Ovary (tissue), 9 donors: ENCODE results near the gene POLN. TPM values are rescaled to one million over a fixed set of nuclear protein-coding genes. Genes with fewer than 3 reads are reported as not detected.

Experiments used
- DNase-seq, 5 donors: peaks; one replicate each; pipeline ENCODE4 v3.0.0-alpha.2; 2019 to 2020
- H3K27ac ChIP-seq, 2 donors: fragments of 200-600 bp; one replicate each; pipeline versions ENCODE4 v1.5.1 to v1.8.0; 2019 to 2022
- H3K27me3 ChIP-seq: fragments of 200-600 bp; one replicate; pipeline ENCODE4 v1.8.0; 2022
- H3K36me3 ChIP-seq: fragments of 200-600 bp; sonication (generic); one replicate; pipeline ENCODE4 v1.5.1; 2019
- H3K4me1 ChIP-seq: one replicate; pipeline ENCODE4 v1.8.1; 2013; ENCODE audit warnings: mild to moderate bottlenecking, moderate library complexity; ENCODE audit not compliant: insufficient read depth
- H3K4me3 ChIP-seq: fragments of 200-600 bp; sonication (generic); one replicate; pipeline ENCODE4 v1.5.1; 2017
- H3K9me3 ChIP-seq, 2 donors: fragments of 200-600 bp in 1 of 2; sonication (generic) in 1 of 2; one replicate each; pipeline versions ENCODE4 v1.5.1 to v1.8.1; 2013 to 2019; ENCODE audit warnings: mild to moderate bottlenecking in 1 of 2, moderate library complexity in 1 of 2
- CTCF ChIP-seq, 3 donors: fragments of 450-650 bp in 2 of 3; fragments of 200-600 bp in 1 of 3; IDR thresholded peaks; one replicate each; pipeline versions ENCODE4 v1.5.1 to v1.8.0; 2016 to 2022; ENCODE audit warnings: antibody characterized with exemption in 3 of 3, mild to moderate bottlenecking in 1 of 3
- EP300 ChIP-seq: sonication (generic); formaldehyde crosslinking; IDR thresholded peaks from one replicate; pipeline ENCODE4 v1.6.1; 2017; ENCODE audit warnings: antibody characterized with exemption
- POLR2A ChIP-seq: fragments of 450-650 bp; IDR thresholded peaks from one replicate; pipeline ENCODE4 v1.6.1; 2017; ENCODE audit warnings: antibody characterized with exemption, mild to moderate bottlenecking, moderate library complexity
- WGBS, 3 donors: extraction: QIAGEN DNeasy Blood & Tissue Kit in 1 of 3; methylation state at CpG; one replicate each; pipeline versions ENCODE4 v1.1.5 to v1.1.7; 2013 to 2017; 5-methylcytosine and 5-hydroxymethylcytosine counted together
- intact Hi-C, 4 donors: fragments of 100-400 bp; cut with DNase I; formaldehyde crosslinking; loops; one replicate each; pipeline versions ENCODE4 v1.11.0 to v1.15.1; 2022 to 2023
- polyA plus RNA-seq, 2 donors: library from polyadenylated mRNA; stranded (reverse); fragments of 200-250 nt in 1 of 2; fragments of 350-450 nt in 1 of 2; fragmentation: Illumina TruSeq in 1 of 2; extraction: RNeasy Lipid Tissue Mini Kit (QIAGEN cat#74804) in 1 of 2; gene quantifications; one replicate each; pipeline ENCODE4 v1.2.3, GENCODE V29; 2013 to 2014
- total RNA-seq, 7 donors: library from RNA; depleted of rRNA in 2 of 7; stranded (reverse); fragments of >200 nt in 2 of 7; fragmentation: NEBNext Ultra II Directional in 3 of 7; extraction: Animal tissue kit (Norgen Biotek cat#: 25700) in 3 of 7; gene quantifications; one replicate each; pipeline versions ENCODE4 v1.1.0 to v1.2.4, GENCODE V29; 2016 to 2023
- donor health status: DM: no; HTN: no; CAD: no; lungs with moderate emphysema.
- donor health status: DM: no; HTN: no; CAD: no.
- donor health status: Bipolar disorder and iron deficiency.
- donor health status: DM: yes; HTN: yes; CAD: no.
- donor health status: DM: no; HTN: no; CAD: no.
- donor health status: DM: yes; HTN: yes; CAD: no.

Gene POLN
- total and polyA plus RNA-seq, 9 donors = 0.95 to 11.4 (median 3.1) TPM

- H3K4me1 ChIP-seq = peaks cover 4% of the 10 kb centered on the region
- no peaks in the 10 kb centered on the region for H3K9me3 ChIP-seq
- no peak overlapping the region for H3K4me3 ChIP-seq
- peak in 1 of 5 donors; percentile 14 for DNase-seq
- no peaks in the 10 kb centered on the region for H3K36me3 ChIP-seq
- H3K27me3 ChIP-seq = no peaks in the 10 kb centered on the region
- no peak for TF ChIP-seq EP300
- no peak for TF ChIP-seq CTCF (IDR thresholded peaks at IDR 0.05)
- no peak for TF ChIP-seq POLR2A
- intact Hi-C loops = loop anchor here in 2 of 4 donors (10.0 kb wide), 3 partner anchors 146 to 266 kb away; partner anchors contain the start of genes CFAP99 (in 1 of the 2), FAM193A (in 1 of the 2), RNF4 (in 1 of the 2) and ZFYVE28 (in 1 of the 2)
- H3K27ac ChIP-seq = no peak overlapping the region
- 75 to 87% (median 86%) methylated on average over 20 to 22 of the region's 22 CpGs for WGBS, 3 donors
These were observed 26.7 kb upstream of the POLN start for GRCh38 chr4:2268357-2269205.

GRCh38 chr4:2267841-2268240 lies 25.9 kb upstream of the POLN start:
- no peak for DNase-seq
- TF ChIP-seq EP300 = no peak
- no peak for TF ChIP-seq CTCF (IDR thresholded peaks at IDR 0.05)
- no peak for TF ChIP-seq POLR2A
- Histone ChIP-seq H3K27ac (no peak overlapping the region), H3K9me3 (no peaks in the 10 kb centered on the region), H3K4me1 (peaks cover 5% of the 10 kb centered on the region), H3K27me3 (no peaks in the 10 kb centered on the region), H3K4me3 (no peak overlapping the region), H3K36me3 (no peaks in the 10 kb centered on the region)
- intact Hi-C loops = loop anchor here in 2 of 4 donors (10.0 kb wide), 3 partner anchors 147 to 267 kb away; partner anchors contain the start of genes CFAP99 (in 1 of the 2), FAM193A (in 1 of the 2), RNF4 (in 1 of the 2) and ZFYVE28 (in 1 of the 2)
- WGBS, 3 donors = 83 to 87% (median 85%) methylated on average over 12 of the region's 12 CpGs

- WGBS, 3 donors = 85 to 89% (median 87%) methylated on average over 18 of the region's 18 CpGs
- intact Hi-C loops = loop anchor here in 2 of 4 donors (10.0 kb wide), 3 partner anchors 147 to 267 kb away; partner anchors contain the start of genes CFAP99 (in 1 of the 2), FAM193A (in 1 of the 2), RNF4 (in 1 of the 2) and ZFYVE28 (in 1 of the 2)
- Histone ChIP-seq H3K27ac (no peak overlapping the region), H3K9me3 (no peaks in the 10 kb centered on the region), H3K4me3 (no peak overlapping the region), H3K27me3 (no peaks in the 10 kb centered on the region), H3K36me3 (no peaks in the 10 kb centered on the region), H3K4me1 (peaks cover 7% of the 10 kb centered on the region)
- no peak for DNase-seq
- TF ChIP-seq CTCF (IDR thresholded peaks at IDR 0.05) (no peak), POLR2A (no peak), EP300 (no peak)
These were observed 25.4 kb upstream of the POLN start for GRCh38 chr4:2267320-2267811.

- H3K4me1 ChIP-seq = peaks cover 7% of the 10 kb centered on the region
- H3K36me3 ChIP-seq = no peaks in the 10 kb centered on the region
- no peak overlapping the region for H3K27ac ChIP-seq
- H3K4me3 ChIP-seq = no peak overlapping the region
- DNase-seq = no peak
- intact Hi-C loops = loop anchor here in 2 of 4 donors (10.0 kb wide), 3 partner anchors 148 to 268 kb away; partner anchors contain the start of genes CFAP99 (in 1 of the 2), FAM193A (in 1 of the 2), RNF4 (in 1 of the 2) and ZFYVE28 (in 1 of the 2)
- no peaks in the 10 kb centered on the region for H3K27me3 ChIP-seq
- WGBS, 3 donors = 72 to 85% (median 76%) methylated on average over 5 of the region's 5 CpGs
- TF ChIP-seq EP300 (no peak), POLR2A (no peak), CTCF (IDR thresholded peaks at IDR 0.05) (no peak)
- no peaks in the 10 kb centered on the region for H3K9me3 ChIP-seq
These were observed 24.9 kb upstream of the POLN start for GRCh38 chr4:2266821-2267220.
